SU-DHL-6 (cell line): Measurements from ENCODE around the gene MGAT5.

Source experiments
- H2AFZ ChIP-seq: fragments of 200-600 bp; sonication (generic); 2 replicates; pipeline ENCODE4 v1.6.1; 2014; ENCODE audit warnings: low read depth, mild to moderate bottlenecking, moderate library complexity, mixed read lengths, antibody characterized with exemption, low read length; ENCODE audit not compliant: severe bottlenecking
- H3F3A ChIP-seq: fragments of 200-600 bp; shearing (Covaris generic); 2 replicates; pipeline ENCODE4 v1.6.0; 2016; ENCODE audit warnings: antibody characterized with exemption, mild to moderate bottlenecking; ENCODE audit not compliant: insufficient read depth
- H3K27ac ChIP-seq: fragments of 200-600 bp; sonication (generic); 2 replicates; pipeline ENCODE4 v1.5.1; 2016; ENCODE audit warnings: low read depth, mild to moderate bottlenecking, low read length, moderate library complexity, mixed read lengths
- H3K27me3 ChIP-seq: fragments of 200-600 bp; sonication (generic), shearing (Covaris generic); 2 replicates; pipeline ENCODE4 v1.6.0; 2014; ENCODE audit warnings: mild to moderate bottlenecking, low read length
- H3K36me3 ChIP-seq: fragments of 200-600 bp; sonication (generic); 2 replicates; pipeline ENCODE4 v1.6.1; 2014; ENCODE audit warnings: mild to moderate bottlenecking, low read length, mixed read lengths
- H3K4me2 ChIP-seq: fragments of 300-600, 200-600 bp; shearing (Covaris generic), sonication (generic); 2 replicates; pipeline ENCODE4 v1.6.0; 2014; ENCODE audit warnings: low read length, low read depth, mild to moderate bottlenecking; ENCODE audit not compliant: poor library complexity, severe bottlenecking
- H3K4me3 ChIP-seq: fragments of 200-600 bp; sonication (generic); 2 replicates; pipeline ENCODE4 v1.5.1; 2014; ENCODE audit warnings: antibody characterized with exemption, low read length, mild to moderate bottlenecking, mixed read lengths; ENCODE audit not compliant: insufficient read depth, poor library complexity, severe bottlenecking
- H3K79me2 ChIP-seq: fragments of 200-600 bp; sonication (generic); 2 replicates; pipeline ENCODE4 v1.6.1; 2014; ENCODE audit warnings: mild to moderate bottlenecking, low read length, moderate library complexity; ENCODE audit not compliant: insufficient read depth
- H3K9ac ChIP-seq: fragments of 200-600 bp; sonication (generic); 2 replicates; pipeline ENCODE4 v1.7.0; 2014; ENCODE audit warnings: mild to moderate bottlenecking, low read length
- H3K9me2 ChIP-seq: fragments of 200-600 bp; sonication (generic); replicated peaks from 2 replicates; pipeline ENCODE4 v1.6.1; 2014; ENCODE audit warnings: low read length; ENCODE audit not compliant: insufficient read depth
- H3K9me3 ChIP-seq: fragments of 200-600 bp; sonication (generic); 2 replicates; pipeline ENCODE4 v1.6.1; 2014; ENCODE audit warnings: low read length, mixed read lengths; ENCODE audit not compliant: insufficient read depth
- H4K20me1 ChIP-seq: fragments of 200-600 bp; sonication (generic); 2 replicates; pipeline ENCODE4 v1.6.1; 2014; ENCODE audit warnings: low read depth, mild to moderate bottlenecking, antibody characterized with exemption, low read length, moderate library complexity, mixed read lengths
- CTCF ChIP-seq: fragments of 200-600 bp; sonication (generic); IDR thresholded peaks from one replicate; pipeline ENCODE4 v1.5.1; 2017; ENCODE audit warnings: antibody characterized with exemption, mild to moderate bottlenecking, low read length, moderate library complexity; ENCODE audit not compliant: insufficient read depth, poor library complexity, severe bottlenecking
- EZH2phosphoT487 ChIP-seq: fragments of 200-600 bp; sonication (generic), shearing (Covaris generic); conservative IDR thresholded peaks from 2 replicates; pipeline ENCODE4 v1.6.1; 2018; ENCODE audit warnings: mild to moderate bottlenecking, antibody characterized with exemption, low read length, moderate library complexity, mixed read lengths

MGAT5 gene

GRCh38 chr2:134253804-134254203, at the start of gene MGAT5:
Gene MGAT5, plus strand, starts transcription at chr2:134254072. Its CDS starts 332 bp downstream, at chr2:134254404.
- H4K20me1 ChIP-seq, result no peaks in the 10 kb centered on the region
- peak within 1 kb of the TSS; percentile 11; the same call in 1 of the 2 replicates for H3K27ac ChIP-seq
- H3K9me2 ChIP-seq, result no peaks in the 10 kb centered on the region
- H3K36me3 ChIP-seq, result no peaks in the 10 kb centered on the region
- no peaks in the 10 kb centered on the region for H3K27me3 ChIP-seq
- no peak within 1 kb of the TSS for H3K9ac ChIP-seq
- H3K4me3 ChIP-seq, result no peak within 1 kb of the TSS
- no peaks in the 10 kb centered on the region for H3K9me3 ChIP-seq
- H3K4me2 ChIP-seq, result no peak within 1 kb of the TSS
- peaks cover under 1% of the 10 kb centered on the region; the same call in 1 of the 2 replicates for H3K79me2 ChIP-seq
- H3F3A ChIP-seq, result peaks cover 11% of the 10 kb centered on the region; the same call in 1 of the 2 replicates
- no peak within 1 kb of the TSS for H2AFZ ChIP-seq
- TF ChIP-seq EZH2phosphoT487 (no peak), CTCF (no peak)

- Histone ChIP-seq H3K9me2 (no peaks in the 10 kb centered on the region), H3K4me2 (no peak overlapping the region)
Measured at GRCh38 chr2:134205087-134205486, 48.8 kb upstream of the MGAT5 start.

GRCh38 chr2:134206031-134206430, 47.8 kb upstream of the MGAT5 start:
- no peaks in the 10 kb centered on the region for H3F3A ChIP-seq
- no peak overlapping the region for H2AFZ ChIP-seq
- TF ChIP-seq EZH2phosphoT487, result no peak
- TF ChIP-seq CTCF, result no peak
- no peak overlapping the region for H3K27ac ChIP-seq
- H3K36me3 ChIP-seq, result no peaks in the 10 kb centered on the region
- no peaks in the 10 kb centered on the region for H3K9me2 ChIP-seq
- peaks cover 7% of the 10 kb centered on the region; the same call in 1 of the 2 replicates for H4K20me1 ChIP-seq
- H3K9ac ChIP-seq, result no peak overlapping the region
- H3K4me3 ChIP-seq, result no peak overlapping the region
- no peaks in the 10 kb centered on the region for H3K27me3 ChIP-seq
- no peak overlapping the region for H3K4me2 ChIP-seq
- peaks cover 11% of the 10 kb centered on the region; the same call in 1 of the 2 replicates for H3K79me2 ChIP-seq
- no peaks in the 10 kb centered on the region for H3K9me3 ChIP-seq

More at GRCh38 chr2:134205087-134205486, 48.8 kb upstream of the MGAT5 start:
- Histone ChIP-seq H3F3A (no peaks in the 10 kb centered on the region), H3K9ac (no peak overlapping the region), H4K20me1 (peaks cover 7% of the 10 kb centered on the region; the same call in 1 of the 2 replicates), H3K27ac (no peak overlapping the region), H3K36me3 (no peaks in the 10 kb centered on the region), H3K79me2 (peaks cover 11% of the 10 kb centered on the region; the same call in 1 of the 2 replicates), H3K4me3 (no peak overlapping the region), H3K27me3 (no peaks in the 10 kb centered on the region), H2AFZ (no peak overlapping the region), H3K9me3 (no peaks in the 10 kb centered on the region)
- no peak for TF ChIP-seq EZH2phosphoT487
- no peak for TF ChIP-seq CTCF
